Neural progenitor cell (in vitro differentiated cells): Measurements from ENCODE around the gene MRPL40.

Source experiments
- EZH2 ChIP-seq: fragments of 200-600 bp; sonication (generic); IDR thresholded peaks from 2 replicates; pipeline ENCODE4 v1.6.1; 2017; ENCODE audit warnings: antibody characterized with exemption, mild to moderate bottlenecking, moderate library complexity
- TF ChIP-seq, protein P1 (sequence below): fragments of 200-600 bp; sonication (generic); IDR thresholded peaks from 2 replicates; pipeline ENCODE4 v1.5.1; 2017; ENCODE audit warnings: antibody characterized with exemption, mild to moderate bottlenecking

DNA sequence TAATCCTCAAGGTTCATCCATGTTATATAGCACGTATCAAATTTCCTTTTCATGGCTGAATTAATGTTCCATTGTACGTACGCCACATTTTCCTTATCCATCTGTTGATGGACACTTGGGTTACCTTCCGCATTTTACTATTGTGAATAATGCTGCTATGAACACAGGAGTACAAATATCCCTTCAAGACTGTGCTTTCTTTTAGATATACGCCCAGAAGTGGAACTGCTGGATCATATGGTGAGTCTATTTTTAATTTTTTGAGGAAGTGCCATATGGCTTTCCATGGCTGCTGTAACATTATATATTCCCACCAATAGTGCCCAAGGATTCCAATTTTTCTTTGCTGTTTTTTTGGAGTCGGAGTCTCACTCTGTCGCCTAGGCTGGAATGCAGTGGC, 6.0 kb downstream of the MRPL40 start:
- TF ChIP-seq, protein P1, sequence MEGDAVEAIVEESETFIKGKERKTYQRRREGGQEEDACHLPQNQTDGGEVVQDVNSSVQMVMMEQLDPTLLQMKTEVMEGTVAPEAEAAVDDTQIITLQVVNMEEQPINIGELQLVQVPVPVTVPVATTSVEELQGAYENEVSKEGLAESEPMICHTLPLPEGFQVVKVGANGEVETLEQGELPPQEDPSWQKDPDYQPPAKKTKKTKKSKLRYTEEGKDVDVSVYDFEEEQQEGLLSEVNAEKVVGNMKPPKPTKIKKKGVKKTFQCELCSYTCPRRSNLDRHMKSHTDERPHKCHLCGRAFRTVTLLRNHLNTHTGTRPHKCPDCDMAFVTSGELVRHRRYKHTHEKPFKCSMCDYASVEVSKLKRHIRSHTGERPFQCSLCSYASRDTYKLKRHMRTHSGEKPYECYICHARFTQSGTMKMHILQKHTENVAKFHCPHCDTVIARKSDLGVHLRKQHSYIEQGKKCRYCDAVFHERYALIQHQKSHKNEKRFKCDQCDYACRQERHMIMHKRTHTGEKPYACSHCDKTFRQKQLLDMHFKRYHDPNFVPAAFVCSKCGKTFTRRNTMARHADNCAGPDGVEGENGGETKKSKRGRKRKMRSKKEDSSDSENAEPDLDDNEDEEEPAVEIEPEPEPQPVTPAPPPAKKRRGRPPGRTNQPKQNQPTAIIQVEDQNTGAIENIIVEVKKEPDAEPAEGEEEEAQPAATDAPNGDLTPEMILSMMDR, result no peak
- no peak for TF ChIP-seq EZH2
